NCI-H748 (cell line): ENCODE data around the gene CLBA1.
A peak's percentile ranks its signal among the peaks of the same experiment; 100 is the strongest.
"Not testable (repeated sequence)": the region's sequence is repeated elsewhere in the genome, so short reads cannot be mapped to it uniquely, and the experiment has no call there.

ENCODE experiments used
- DNase-seq: peaks from one replicate; lab custom pipeline; 2025; ENCODE audit not compliant: unreplicated experiment; lab: John Stamatoyannopoulos, UW

CLBA1 gene

GRCh38 chr14:104985675-104986486 is at the start of gene CLBA1:
Gene CLBA1, plus strand, starts transcription at chr14:104985788. Its CDS starts 644 bp downstream, at chr14:104986432.
- peak; percentile 97 for DNase-seq

DNA sequence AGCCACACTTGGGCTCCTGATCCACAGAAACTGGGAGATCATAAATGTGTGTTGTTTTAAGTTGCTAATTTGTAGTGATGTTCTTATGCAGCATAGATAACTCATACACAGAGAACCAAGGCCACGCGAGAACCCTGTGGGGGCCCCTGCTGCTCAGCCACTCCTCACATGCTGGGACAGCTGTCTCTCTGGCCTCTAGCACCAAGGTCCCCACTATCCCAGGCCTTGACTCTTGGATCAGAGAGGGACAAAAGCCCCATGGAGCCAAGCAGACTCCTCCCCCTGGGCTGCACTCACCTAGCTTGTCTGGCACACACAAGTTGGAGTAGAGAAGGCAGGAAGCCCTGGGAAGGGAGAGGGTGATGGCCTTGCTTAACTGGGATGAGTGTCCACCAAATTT is 49.6 kb upstream of the CLBA1 start:
- no peak for DNase-seq

DNA sequence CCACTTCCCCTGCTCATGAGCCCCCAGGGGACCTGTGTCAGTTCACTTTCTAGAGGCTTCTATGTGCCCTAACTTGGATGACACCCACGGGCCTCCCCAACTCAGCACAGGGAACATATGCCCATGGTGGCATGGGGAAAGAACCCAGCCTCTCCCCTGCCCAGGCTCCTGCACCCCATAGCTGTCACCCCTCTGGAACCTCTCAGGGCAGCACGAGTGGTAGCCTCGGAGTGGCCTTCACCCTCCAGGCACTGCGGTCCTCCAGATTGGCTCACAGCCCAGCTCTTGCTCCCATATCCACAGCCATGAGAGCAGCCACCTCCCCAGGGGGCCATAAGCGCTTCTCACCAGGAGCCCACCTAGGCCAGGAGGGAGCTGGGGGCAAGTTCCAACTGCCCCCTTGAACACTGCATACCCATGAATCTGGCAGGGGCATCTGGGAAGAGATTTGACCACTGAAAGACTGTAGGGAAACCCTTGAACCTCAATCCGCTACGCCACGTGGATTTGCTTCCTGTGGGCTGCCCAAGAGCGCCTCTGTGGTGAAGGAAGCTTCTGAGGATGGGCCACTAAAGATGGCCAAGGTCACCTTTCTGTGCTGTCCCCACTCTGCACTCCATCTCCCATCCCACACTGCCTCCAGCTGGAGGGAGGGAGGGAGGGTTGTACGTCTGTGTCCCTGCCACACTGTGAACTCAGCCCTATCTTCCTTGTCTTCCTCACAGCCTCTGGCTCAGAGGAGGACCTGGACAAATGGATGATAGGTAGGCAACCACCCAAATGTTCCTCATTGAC is 49.0 kb upstream of the CLBA1 start:
- no peak for DNase-seq

- no peak for DNase-seq
Observed at GRCh38 chr14:104937161-104937560, 48.4 kb upstream of the CLBA1 start.

- no peak for DNase-seq
Observed at GRCh38 chr14:104937694-104938365, 47.8 kb upstream of the CLBA1 start.

DNA sequence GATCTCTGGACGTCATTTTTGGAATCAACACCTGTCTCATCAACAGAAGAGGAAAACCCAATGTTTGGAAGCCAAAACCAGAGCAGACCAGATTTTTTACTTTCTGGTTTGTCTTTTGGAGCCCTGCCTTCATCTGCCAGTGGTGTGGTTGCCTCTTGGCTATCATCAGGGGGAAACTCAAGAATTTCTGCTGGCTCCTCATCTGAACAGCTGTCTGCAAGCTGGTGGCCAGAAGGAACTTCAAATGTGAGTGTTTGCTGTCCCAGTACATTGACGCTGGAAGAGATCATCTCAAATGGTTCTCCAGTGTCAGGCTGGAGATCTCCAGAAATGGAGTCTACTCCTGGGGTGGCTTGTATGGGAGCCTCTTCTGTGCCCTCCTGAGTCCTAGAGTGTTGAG is 47.2 kb upstream of the CLBA1 start:
- DNase-seq, result no peak

DNA sequence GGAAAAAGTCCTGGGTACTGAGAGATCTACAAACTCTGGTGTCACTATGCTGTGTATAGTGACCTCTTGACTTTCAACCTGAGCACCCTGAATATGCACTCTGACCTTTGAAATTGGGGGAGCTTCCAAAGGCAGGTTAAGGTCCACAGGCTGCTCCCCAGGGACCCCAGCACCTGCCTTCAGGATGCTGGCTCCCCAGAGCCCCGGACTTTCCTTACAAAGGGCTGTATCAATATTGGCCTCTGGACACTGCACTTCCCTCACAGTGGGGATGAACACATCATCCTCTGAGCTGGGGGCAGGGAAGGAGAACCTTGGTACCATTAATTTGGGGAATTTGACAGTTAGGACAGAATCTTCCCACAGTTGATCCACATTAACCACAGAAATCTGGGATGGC is 46.6 kb upstream of the CLBA1 start:
- no peak for DNase-seq

DNA sequence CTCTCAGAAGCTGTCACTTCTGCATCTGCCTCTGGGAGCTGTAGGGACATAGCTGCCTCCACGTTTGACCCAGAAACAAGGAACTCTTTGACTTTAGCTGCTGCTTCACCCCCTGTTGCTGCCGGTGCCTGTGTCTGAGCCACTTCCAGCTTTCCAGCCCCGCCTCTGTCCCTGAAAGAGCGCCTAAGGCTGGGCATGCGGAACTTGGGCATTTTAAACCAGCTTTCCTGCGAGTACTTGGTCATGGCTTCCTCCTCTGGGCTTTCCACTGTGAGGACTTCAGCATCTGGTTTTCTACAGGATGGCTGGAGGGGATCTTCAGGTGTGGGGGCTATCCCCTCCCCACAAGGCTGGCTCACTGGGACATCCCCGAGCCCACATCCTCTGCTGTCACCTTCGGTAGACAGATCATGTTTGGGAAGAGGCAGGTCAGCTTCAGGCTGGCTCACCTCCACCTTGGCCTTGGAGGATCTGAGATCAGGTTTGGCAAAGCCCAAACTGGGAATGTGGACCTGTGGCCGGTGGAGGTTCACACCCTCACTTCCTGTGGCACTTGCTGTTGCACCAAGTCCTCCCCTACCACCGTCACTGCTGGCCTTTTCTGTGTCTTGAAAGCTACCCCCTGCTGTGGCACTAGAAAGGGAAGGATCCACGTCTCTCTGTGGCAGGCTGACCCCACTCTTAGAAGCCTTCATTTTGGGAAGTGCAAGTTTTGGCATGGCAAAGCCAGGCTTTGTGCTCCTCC is 45.8 kb upstream of the CLBA1 start:
- DNase-seq, result no peak

- DNase-seq, result no peak
Observed at GRCh38 chr14:104940526-104941150, 45.0 kb upstream of the CLBA1 start.

GRCh38 chr14:104941508-104942365 is 43.9 kb upstream of the CLBA1 start:
- DNase-seq, result no peak

DNA sequence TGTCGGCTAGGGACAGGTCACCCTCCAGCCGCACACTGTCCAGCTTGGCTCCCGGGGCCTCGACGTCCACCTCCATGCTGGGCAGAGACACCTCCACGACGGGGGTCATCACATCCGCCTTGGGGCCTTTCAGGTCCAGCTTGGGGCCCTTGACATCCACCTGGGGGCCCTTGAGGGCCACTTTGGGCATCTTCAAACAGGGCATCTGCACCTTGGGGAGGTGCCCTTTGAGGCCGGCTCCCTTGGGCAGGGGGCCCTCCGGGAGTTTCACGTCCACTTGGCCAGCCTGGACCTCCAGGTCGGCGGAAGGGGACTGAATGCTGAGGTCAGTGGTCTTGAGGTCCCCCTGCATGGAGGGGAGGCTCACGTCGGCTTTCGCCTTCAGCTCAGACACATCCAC is 43.0 kb upstream of the CLBA1 start:
- DNase-seq, result no peak

- DNase-seq, result not testable (repeated sequence)
Observed at GRCh38 chr14:104943216-104944015, 42.2 kb upstream of the CLBA1 start.

- DNase-seq, result not testable (repeated sequence)
Observed at GRCh38 chr14:104944016-104944308, 41.6 kb upstream of the CLBA1 start.

DNA sequence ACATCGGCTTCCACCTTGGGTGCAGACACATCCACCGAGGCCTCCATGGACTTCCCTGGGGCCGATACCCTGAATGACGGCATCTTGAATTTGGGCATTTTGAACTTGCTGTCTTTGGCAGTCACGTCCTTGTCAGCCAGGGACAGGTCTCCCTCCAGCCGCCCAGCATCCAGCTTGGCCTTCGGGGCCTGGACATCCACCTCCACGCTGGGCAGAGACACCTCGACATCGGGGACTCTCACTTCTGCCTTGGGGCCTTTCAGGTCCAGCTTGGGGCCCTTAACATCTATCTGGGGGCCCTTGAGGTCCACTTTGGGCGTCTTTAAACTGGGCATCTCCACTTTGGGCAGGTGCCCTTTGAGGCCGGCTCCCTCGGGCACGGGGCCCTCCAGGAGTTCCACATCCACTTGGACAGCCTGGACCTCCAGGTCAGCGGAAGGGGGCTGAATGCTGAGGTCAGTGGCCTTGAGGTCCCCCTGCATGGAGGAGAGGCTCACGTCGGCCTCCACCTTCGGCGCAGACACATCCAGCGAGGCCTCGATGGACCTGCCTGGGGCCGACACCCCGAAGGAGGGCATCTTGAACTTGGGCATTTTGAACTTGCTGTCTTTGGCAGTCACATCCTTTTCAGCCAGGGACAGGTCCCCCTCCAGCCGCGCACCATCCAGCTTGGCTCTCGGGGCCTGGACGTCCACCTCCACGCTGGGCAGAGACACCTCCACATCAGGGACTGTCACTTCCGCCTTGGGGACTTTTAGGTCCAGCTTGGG is 41.0 kb upstream of the CLBA1 start:
- DNase-seq, result not testable (repeated sequence)

DNA sequence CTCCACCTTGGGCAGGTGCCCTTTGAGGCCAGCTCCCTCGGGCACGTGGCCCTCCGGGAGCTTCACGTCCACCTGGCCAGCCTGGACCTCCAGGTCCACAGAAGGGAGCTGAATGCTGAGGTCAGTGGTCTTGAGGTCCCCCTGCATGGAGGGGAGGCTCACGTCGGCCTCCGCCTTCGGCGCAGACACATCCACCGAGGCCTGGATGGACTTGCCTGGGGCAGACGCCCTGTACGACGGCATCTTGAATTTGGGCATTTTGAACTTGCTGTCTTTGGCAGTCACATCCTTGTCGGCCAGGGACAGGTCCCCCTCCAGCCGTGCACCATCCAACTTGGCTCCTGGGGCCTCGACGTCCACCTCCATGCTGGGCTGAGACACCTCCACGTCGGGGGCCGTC is 40.3 kb upstream of the CLBA1 start:
- not testable (repeated sequence) for DNase-seq

DNA sequence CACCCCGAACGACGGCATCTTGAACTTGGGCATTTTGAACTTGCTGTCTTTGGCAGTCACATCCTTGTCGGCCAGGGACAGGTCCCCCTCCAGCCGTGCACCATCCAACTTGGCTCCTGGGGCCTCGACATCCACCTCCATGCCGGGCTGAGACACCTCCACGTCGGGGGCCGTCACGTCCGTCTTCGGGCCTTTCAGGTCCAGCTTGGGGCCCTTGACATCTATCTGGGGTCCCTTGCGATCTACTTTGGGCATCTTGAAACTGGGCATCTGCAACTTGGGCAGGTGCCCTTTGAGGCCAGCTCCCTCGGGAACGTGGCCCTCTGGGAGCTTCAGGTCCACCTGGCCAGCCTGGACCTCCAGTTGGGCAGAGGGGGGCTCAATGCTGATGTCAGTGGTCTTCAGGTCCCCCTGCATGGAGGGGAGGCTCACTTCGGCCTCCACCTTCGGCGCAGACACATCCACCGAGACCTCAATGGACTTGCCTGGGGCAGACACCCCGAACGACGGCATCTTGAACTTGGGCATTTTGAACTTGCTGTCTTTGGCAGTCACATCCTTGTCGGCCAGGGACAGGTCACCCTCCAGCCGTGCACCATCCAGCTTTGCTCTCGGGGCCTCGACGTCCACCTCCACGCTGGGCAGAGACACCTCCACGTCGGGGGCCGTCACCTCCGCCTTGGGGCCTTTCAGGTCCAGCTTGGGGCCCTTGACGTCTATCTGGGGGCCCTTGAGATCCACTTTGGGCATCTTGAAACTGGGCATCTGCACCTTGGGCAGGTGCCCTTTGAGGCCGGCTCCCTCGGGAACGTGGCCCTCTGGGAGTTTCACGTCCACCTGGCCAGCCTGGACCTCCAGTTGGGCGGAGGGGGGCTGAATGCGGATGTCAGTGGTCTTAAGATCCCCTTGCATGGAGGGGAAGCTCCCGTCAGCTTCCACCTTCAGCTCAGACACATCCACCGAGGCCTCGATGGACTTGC is 39.3 kb upstream of the CLBA1 start:
- not testable (repeated sequence) for DNase-seq

GRCh38 chr14:104947201-104947600 is 38.4 kb upstream of the CLBA1 start:
- not testable (repeated sequence) for DNase-seq
